HepG2 (cell line): Measurements from ENCODE around the gene EYA2. TPM values are rescaled to one million over a fixed set of nuclear protein-coding genes. Genes with fewer than 3 reads are reported as not detected.

ENCODE experiments used
- ATAC-seq: fragments of 200-7000 bp; cut with Tn5 transposase; 3 replicates; pipeline ENCODE4 v1.9.1; 2020; ENCODE audit warnings: mild to moderate bottlenecking, moderate library complexity
- BruUV-seq: library from RNA; stranded (reverse); fragments of 400-500 nt; replicated peaks from 2 replicates; lab custom pipeline; 2021; lab: Mats Ljungman, UMichigan
- CTCF ChIA-PET: fragments of 300-600 bp; formaldehyde crosslinking; extraction: SDS; loops from one replicate; lab custom pipeline; 2021; ENCODE audit warnings: low total read pairs, inconsistent platforms, low intra/inter-chr PET ratio; lab: Yijun Ruan, JAX
- POLR2A ChIA-PET: fragments of 350-600 bp; sonication (Branson Sonifier 250); formaldehyde crosslinking; loops from one replicate; lab custom pipeline; 2020; ENCODE audit warnings: antibody characterized with exemption, inconsistent platforms; lab: Yijun Ruan, JAX
- DNase-seq: peaks from one replicate; pipeline ENCODE4 v3.0.0-alpha.2; 2015; ENCODE audit warnings: low spot score
- FAIRE-seq: peaks from 3 replicates; lab custom pipeline; 2011; peaks lifted over from hg19 to GRCh38; lab: Jason Lieb, UNC
- H2AFZ ChIP-seq: one replicate; pipeline ENCODE4 v1.6.1; 2011; ENCODE audit warnings: low read length, inconsistent platforms
- H3K27ac ChIP-seq: fragments of 300-600 bp; 3 replicates; pipeline ENCODE4 v1.8.0; 2011; ENCODE audit warnings: mixed run types, mild to moderate bottlenecking, mixed read lengths, low read length, inconsistent platforms; ENCODE audit not compliant: insufficient read depth; ENCODE audit errors: extremely low read length
- H3K27me3 ChIP-seq, 2 experiments: fragments of 200-600 bp in 1 of 2; 2 replicates in 1 of 2; 3 replicates in 1 of 2; pipeline versions ENCODE4 v1.6.0 to v1.8.0; 2011; ENCODE audit warnings: low read length in 2 of 2, mild to moderate bottlenecking in 2 of 2, moderate library complexity in 2 of 2, inconsistent platforms in 1 of 2; ENCODE audit not compliant: insufficient read depth in 2 of 2, control insufficient read depth in 1 of 2
- H3K36me3 ChIP-seq, 2 experiments: fragments of 200-600 bp in 1 of 2; replicated peaks in 1 of 2; 2 replicates in 1 of 2; 3 replicates in 1 of 2; pipeline versions ENCODE4 v1.5.1 to v1.8.0; 2011; ENCODE audit warnings: low read length in 2 of 2, inconsistent platforms in 1 of 2; ENCODE audit not compliant: insufficient read depth in 2 of 2, control insufficient read depth in 1 of 2
- H3K4me1 ChIP-seq: 2 replicates; pipeline ENCODE4 v1.5.1; 2012; ENCODE audit warnings: low read length, inconsistent platforms; ENCODE audit not compliant: insufficient read depth
- H3K4me2 ChIP-seq: 2 replicates; pipeline ENCODE4 v1.6.0; 2011; ENCODE audit warnings: low read depth, low read length, inconsistent platforms
- H3K4me3 ChIP-seq, 3 experiments: fragments of 200-600 bp in 1 of 3; sonication (generic), shearing (Covaris generic) in 1 of 3; replicated peaks in 1 of 3; 2 replicates each; pipeline ENCODE4 v1.5.1; 2011 to 2016; ENCODE audit warnings: low read length in 3 of 3, inconsistent platforms in 2 of 3, low read depth in 2 of 3, mild to moderate bottlenecking in 2 of 3, control low read depth in 1 of 3, mixed read lengths in 1 of 3; ENCODE audit not compliant: insufficient read depth in 1 of 3
- H3K79me2 ChIP-seq: one replicate; pipeline ENCODE4 v1.6.1; 2011; ENCODE audit warnings: low read length, inconsistent platforms; ENCODE audit not compliant: insufficient read depth
- H3K9ac ChIP-seq: 2 replicates; pipeline ENCODE4 v1.6.0; 2011; ENCODE audit warnings: mild to moderate bottlenecking, low read depth, low read length, inconsistent platforms; ENCODE audit not compliant: insufficient read depth
- H3K9me3 ChIP-seq: 2 replicates; pipeline ENCODE4 v1.5.1; 2012; ENCODE audit warnings: mild to moderate bottlenecking, low read length
- H4K20me1 ChIP-seq: 2 replicates; pipeline ENCODE4 v1.6.0; 2011; ENCODE audit warnings: inconsistent platforms, mild to moderate bottlenecking, low read length, moderate library complexity; ENCODE audit not compliant: insufficient read depth
- CBX1 ChIP-seq: IDR thresholded peaks from one replicate; pipeline ENCODE4 v1.6.1; 2016; ENCODE audit warnings: antibody characterized with exemption, low read depth
- JARID2 ChIP-seq: sonication (generic); formaldehyde crosslinking; IDR thresholded peaks from 2 replicates; pipeline ENCODE4 v1.8.1; 2023; ENCODE audit warnings: missing genetic modification reagents, inconsistent platforms; ENCODE audit not compliant: insufficient replicate concordance
- PLRG1 ChIP-seq: fragments of 450-650 bp; conservative IDR thresholded peaks from 2 replicates; pipeline ENCODE4 v1.6.1; 2016
- POLR2AphosphoS2 ChIP-seq: IDR thresholded peaks from 2 replicates; pipeline ENCODE4 v1.6.1; 2011; ENCODE audit warnings: low read depth, low read length, improper control_type of control experiment
- ZNF33B ChIP-seq: sonication (generic); formaldehyde crosslinking; IDR thresholded peaks from 2 replicates; pipeline ENCODE4 v1.5.1; 2020; ENCODE audit warnings: mild to moderate bottlenecking, missing genetic modification reagents
- ZNF496 ChIP-seq: sonication (generic); formaldehyde crosslinking; IDR thresholded peaks from 2 replicates; pipeline ENCODE4 v1.8.1; 2023; ENCODE audit warnings: mild to moderate bottlenecking, moderate library complexity, missing genetic modification reagents; ENCODE audit not compliant: insufficient replicate concordance
- ZNF878 ChIP-seq: sonication (generic); formaldehyde crosslinking; IDR thresholded peaks from 2 replicates; pipeline ENCODE4 v1.8.1; 2023; ENCODE audit warnings: mild to moderate bottlenecking, missing genetic modification reagents, moderate library complexity
- WGBS: methylation state at CpG from one replicate; pipeline ENCODE4 v1.1.6; 2017; ENCODE audit warnings: low lambda C conversion rate; 5-methylcytosine and 5-hydroxymethylcytosine counted together
- in situ Hi-C: cut with HindIII; loops from 2 replicates; pipeline ENCODE4 v1.10.0; 2017; ENCODE audit warnings: low pct_unique_long_range_greater_than_20kb; ENCODE audit not compliant: extremely low pct_ligation_motif_present
- intact Hi-C: fragments of 100-400 bp; cut with micrococcal nuclease; formaldehyde crosslinking; loops from one replicate; pipeline ENCODE4 v1.10.0; 2022; ENCODE audit not compliant: unreplicated experiment
- polyA plus RNA-seq, 8 experiments: library from polyadenylated mRNA; depleted of rRNA in 3 of 8; stranded (reverse) in 7 of 8; unstranded in 1 of 8; fragments of >200 nt; fragmentation: Illumina TruSeq in 4 of 8; extraction: Trizol in 4 of 8; gene quantifications; 2 replicates each; pipeline versions ENCODE4 v1.2.1 to v1.2.3, GENCODE V29; 2011 to 2016; ENCODE audit warnings: low read depth in 4 of 8, missing spikeins in 1 of 8, mixed read lengths in 1 of 8; ENCODE audit not compliant: insufficient read depth in 1 of 8
- total RNA-seq, 5 experiments: library from RNA; depleted of rRNA; stranded (reverse); fragments of >200 nt; fragmentation: Illumina TruSeq; extraction: Trizol; gene quantifications; 2 replicates each; pipeline ENCODE4 v1.2.3, GENCODE V29; 2016; ENCODE audit warnings: low read depth in 1 of 5
- TF ChIP-seq, protein P1 (sequence below): IDR thresholded peaks from 2 replicates; pipeline ENCODE4 v1.4.0; 2020; ENCODE audit warnings: mild to moderate bottlenecking, missing genetic modification reagents
- TF ChIP-seq, protein P2 (sequence below): conservative IDR thresholded peaks from 2 replicates; pipeline ENCODE4 v1.6.1; 2018; ENCODE audit warnings: missing genetic modification reagents

EYA2 gene
- total and polyA plus RNA-seq, 2 of the 13 experiments (the other 11 are each of a cell fraction or from before 2014, with no cell fraction given) = not detected

DNA sequence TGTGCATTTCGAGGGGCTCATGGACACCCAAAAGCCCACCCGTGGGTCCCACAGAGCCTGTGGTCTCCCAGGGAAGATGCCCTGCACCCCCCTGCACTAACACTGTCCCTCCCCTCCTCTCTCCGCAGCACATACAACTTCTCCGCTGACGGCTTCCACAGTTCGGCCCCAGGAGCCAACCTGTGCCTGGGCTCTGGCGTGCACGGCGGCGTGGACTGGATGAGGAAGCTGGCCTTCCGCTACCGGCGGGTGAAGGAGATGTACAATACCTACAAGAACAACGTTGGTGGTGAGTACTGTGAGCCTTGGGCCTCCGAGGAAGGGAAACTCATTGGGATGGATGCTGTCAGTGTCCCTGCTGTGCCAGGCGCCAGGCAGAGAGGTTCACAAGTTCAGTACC is 277.9 kb downstream of the EYA2 start:
- intact Hi-C loops (no loop called here), in situ Hi-C loops (no loop called here)
- H2AFZ ChIP-seq = no peak overlapping the region
- H3K36me3 ChIP-seq = no peaks in the 10 kb centered on the region
- no peak overlapping the region for H3K4me2 ChIP-seq
- ChIA-PET CTCF (no interaction called here), POLR2A (no interaction called here)
- H3K79me2 ChIP-seq = no peaks in the 10 kb centered on the region
- H3K9me3 ChIP-seq = no peaks in the 10 kb centered on the region
- ATAC-seq (no peak; the same call in 2 of the 3 replicates), DNase-seq (no peak), FAIRE-seq (no peak)
- no peaks in the 10 kb centered on the region for H3K4me1 ChIP-seq
- H3K27me3 ChIP-seq = peaks cover 7 to 46% of the 10 kb centered on the region in 2 experiments; a peak in 4 of 5 replicates
- no peak overlapping the region for H3K4me3 ChIP-seq
- no peaks in the 10 kb centered on the region for H4K20me1 ChIP-seq
- BruUV-seq = no TSS peak
- TF ChIP-seq ZNF878 (CRISPR knock-in tag) (no peak), PLRG1 (no peak), CBX1 (no peak), ZNF33B (no peak), ZNF496 (CRISPR knock-in tag) (no peak), JARID2 (CRISPR knock-in tag) (no peak), POLR2AphosphoS2 (no peak)
- TF ChIP-seq, protein P1, sequence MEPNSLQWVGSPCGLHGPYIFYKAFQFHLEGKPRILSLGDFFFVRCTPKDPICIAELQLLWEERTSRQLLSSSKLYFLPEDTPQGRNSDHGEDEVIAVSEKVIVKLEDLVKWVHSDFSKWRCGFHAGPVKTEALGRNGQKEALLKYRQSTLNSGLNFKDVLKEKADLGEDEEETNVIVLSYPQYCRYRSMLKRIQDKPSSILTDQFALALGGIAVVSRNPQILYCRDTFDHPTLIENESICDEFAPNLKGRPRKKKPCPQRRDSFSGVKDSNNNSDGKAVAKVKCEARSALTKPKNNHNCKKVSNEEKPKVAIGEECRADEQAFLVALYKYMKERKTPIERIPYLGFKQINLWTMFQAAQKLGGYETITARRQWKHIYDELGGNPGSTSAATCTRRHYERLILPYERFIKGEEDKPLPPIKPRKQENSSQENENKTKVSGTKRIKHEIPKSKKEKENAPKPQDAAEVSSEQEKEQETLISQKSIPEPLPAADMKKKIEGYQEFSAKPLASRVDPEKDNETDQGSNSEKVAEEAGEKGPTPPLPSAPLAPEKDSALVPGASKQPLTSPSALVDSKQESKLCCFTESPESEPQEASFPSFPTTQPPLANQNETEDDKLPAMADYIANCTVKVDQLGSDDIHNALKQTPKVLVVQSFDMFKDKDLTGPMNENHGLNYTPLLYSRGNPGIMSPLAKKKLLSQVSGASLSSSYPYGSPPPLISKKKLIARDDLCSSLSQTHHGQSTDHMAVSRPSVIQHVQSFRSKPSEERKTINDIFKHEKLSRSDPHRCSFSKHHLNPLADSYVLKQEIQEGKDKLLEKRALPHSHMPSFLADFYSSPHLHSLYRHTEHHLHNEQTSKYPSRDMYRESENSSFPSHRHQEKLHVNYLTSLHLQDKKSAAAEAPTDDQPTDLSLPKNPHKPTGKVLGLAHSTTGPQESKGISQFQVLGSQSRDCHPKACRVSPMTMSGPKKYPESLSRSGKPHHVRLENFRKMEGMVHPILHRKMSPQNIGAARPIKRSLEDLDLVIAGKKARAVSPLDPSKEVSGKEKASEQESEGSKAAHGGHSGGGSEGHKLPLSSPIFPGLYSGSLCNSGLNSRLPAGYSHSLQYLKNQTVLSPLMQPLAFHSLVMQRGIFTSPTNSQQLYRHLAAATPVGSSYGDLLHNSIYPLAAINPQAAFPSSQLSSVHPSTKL (CRISPR knock-in tag) = no peak
- TF ChIP-seq, protein P2, sequence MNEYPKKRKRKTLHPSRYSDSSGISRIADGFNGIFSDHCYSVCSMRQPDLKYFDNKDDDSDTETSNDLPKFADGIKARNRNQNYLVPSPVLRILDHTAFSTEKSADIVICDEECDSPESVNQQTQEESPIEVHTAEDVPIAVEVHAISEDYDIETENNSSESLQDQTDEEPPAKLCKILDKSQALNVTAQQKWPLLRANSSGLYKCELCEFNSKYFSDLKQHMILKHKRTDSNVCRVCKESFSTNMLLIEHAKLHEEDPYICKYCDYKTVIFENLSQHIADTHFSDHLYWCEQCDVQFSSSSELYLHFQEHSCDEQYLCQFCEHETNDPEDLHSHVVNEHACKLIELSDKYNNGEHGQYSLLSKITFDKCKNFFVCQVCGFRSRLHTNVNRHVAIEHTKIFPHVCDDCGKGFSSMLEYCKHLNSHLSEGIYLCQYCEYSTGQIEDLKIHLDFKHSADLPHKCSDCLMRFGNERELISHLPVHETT (CRISPR knock-in tag) = no peak
- WGBS = 53% methylated on average over 16 of the region's 16 CpGs
- H3K9ac ChIP-seq = no peak overlapping the region
- H3K27ac ChIP-seq = no peak overlapping the region
